Progenitor cell of endocrine pancreas (in vitro differentiated cells): ENCODE data around the gene MCAT. TPM values are rescaled to one million over a fixed set of nuclear protein-coding genes. Genes with fewer than 3 reads are reported as not detected.

Source experiments
- DNase-seq: peaks from one replicate; pipeline ENCODE4 v3.0.0; 2021; ENCODE audit warnings: low spot score; ENCODE audit not compliant: unreplicated experiment
- H3K27ac Mint-ChIP-seq: 2 replicates; pipeline ENCODE4 v1.8.0; 2021; ENCODE audit warnings: mild to moderate bottlenecking, moderate library complexity, mixed read lengths
- H3K27me3 Mint-ChIP-seq: 2 replicates; pipeline ENCODE4 v1.8.0; 2021; ENCODE audit warnings: mixed read lengths
- H3K36me3 Mint-ChIP-seq: 2 replicates; pipeline ENCODE4 v1.8.0; 2022; ENCODE audit warnings: mixed read lengths; ENCODE audit not compliant: insufficient read depth
- H3K4me1 Mint-ChIP-seq: 2 replicates; pipeline ENCODE4 v1.8.0; 2021; ENCODE audit warnings: low read depth, mixed read lengths
- H3K4me3 Mint-ChIP-seq: 2 replicates; pipeline ENCODE4 v1.8.0; 2021; ENCODE audit warnings: low read depth, mild to moderate bottlenecking, moderate library complexity, mixed read lengths
- H3K9me3 Mint-ChIP-seq: 2 replicates; pipeline ENCODE4 v1.8.0; 2021; ENCODE audit warnings: low read depth, mixed read lengths
- total RNA-seq: library from RNA; stranded (reverse); gene quantifications from 2 replicates; pipeline ENCODE4 v1.2.1, GENCODE V29; 2021
- TF ChIP-seq, protein P1 (sequence below): fragments of 200-600 bp; sonication (generic); IDR thresholded peaks from one replicate; pipeline ENCODE4 v1.5.0; 2021; ENCODE audit warnings: antibody characterized with exemption, mild to moderate bottlenecking; ENCODE audit not compliant: unreplicated experiment

MCAT gene
- total RNA-seq, 1 donor from 2014 or later: 20.4 TPM

DNA sequence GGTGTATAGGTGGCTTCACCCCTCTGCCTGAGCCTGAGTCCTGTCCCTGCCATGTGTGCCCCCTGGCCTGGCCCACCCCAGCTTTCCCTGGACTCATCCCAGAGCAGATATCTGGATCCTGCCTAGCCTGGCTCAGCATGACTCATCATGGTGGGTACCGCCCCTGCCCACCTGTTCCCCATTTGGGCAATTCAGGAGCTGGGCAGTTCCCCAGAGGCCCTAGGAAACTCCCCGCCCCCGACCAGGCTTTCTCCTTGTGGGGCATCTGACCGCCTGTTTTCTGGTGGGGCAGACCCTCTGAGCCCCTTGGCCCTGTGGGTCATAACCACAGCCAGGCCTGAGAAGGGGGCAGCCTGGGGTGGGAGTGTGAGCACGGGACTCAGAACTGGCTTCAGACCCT lies 12.6 kb upstream of the MCAT start:
- Mint-ChIP-seq H3K4me3 (no peak overlapping the region), H3K27ac (no peak overlapping the region), H3K36me3 (no peaks in the 10 kb centered on the region), H3K9me3 (no peaks in the 10 kb centered on the region), H3K4me1 (peaks cover 2% of the 10 kb centered on the region), H3K27me3 (peaks cover 10% of the 10 kb centered on the region)
- TF ChIP-seq, protein P1, sequence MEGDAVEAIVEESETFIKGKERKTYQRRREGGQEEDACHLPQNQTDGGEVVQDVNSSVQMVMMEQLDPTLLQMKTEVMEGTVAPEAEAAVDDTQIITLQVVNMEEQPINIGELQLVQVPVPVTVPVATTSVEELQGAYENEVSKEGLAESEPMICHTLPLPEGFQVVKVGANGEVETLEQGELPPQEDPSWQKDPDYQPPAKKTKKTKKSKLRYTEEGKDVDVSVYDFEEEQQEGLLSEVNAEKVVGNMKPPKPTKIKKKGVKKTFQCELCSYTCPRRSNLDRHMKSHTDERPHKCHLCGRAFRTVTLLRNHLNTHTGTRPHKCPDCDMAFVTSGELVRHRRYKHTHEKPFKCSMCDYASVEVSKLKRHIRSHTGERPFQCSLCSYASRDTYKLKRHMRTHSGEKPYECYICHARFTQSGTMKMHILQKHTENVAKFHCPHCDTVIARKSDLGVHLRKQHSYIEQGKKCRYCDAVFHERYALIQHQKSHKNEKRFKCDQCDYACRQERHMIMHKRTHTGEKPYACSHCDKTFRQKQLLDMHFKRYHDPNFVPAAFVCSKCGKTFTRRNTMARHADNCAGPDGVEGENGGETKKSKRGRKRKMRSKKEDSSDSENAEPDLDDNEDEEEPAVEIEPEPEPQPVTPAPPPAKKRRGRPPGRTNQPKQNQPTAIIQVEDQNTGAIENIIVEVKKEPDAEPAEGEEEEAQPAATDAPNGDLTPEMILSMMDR: no peak
- DNase-seq: no peak

DNA sequence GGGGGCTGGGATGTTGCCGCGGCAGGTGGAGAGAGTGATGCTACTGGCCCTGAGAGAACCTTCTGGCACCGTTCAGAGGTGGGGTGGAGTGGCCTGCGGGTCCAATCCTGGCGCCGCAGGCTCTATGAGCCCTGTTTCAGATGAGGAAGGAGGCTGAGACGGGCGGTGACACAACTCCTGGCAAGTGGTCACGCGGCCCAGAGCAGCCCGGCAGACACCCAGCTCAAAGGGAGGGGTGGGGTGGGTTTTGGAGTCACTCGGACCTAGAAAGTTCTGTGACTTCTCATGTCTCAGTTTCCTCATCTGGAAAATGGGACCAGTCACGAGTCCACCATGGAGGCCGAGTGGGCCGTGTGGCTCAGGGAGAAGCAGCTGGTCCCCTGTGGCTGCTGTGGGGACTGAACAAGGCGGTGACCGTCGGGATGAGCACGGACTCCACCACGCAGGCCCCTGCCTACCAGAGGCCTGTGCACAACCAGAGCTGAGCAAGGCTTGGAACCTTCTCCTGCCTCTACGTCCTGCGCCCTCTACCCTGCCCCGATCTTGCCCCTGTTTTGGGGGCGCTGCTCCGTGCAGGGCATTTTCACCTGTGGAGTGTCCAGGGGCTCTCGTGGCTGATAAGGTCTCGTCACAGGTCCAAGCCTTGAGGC lies 11.8 kb upstream of the MCAT start:
- H3K27me3 Mint-ChIP-seq: peaks cover 16% of the 10 kb centered on the region
- H3K4me1 Mint-ChIP-seq: peaks cover 2% of the 10 kb centered on the region
- H3K36me3 Mint-ChIP-seq: no peaks in the 10 kb centered on the region
- H3K27ac Mint-ChIP-seq: no peak overlapping the region
- no peaks in the 10 kb centered on the region for H3K9me3 Mint-ChIP-seq
- DNase-seq: no peak
- no peak overlapping the region for H3K4me3 Mint-ChIP-seq
- TF ChIP-seq, protein P1: no peak

DNA sequence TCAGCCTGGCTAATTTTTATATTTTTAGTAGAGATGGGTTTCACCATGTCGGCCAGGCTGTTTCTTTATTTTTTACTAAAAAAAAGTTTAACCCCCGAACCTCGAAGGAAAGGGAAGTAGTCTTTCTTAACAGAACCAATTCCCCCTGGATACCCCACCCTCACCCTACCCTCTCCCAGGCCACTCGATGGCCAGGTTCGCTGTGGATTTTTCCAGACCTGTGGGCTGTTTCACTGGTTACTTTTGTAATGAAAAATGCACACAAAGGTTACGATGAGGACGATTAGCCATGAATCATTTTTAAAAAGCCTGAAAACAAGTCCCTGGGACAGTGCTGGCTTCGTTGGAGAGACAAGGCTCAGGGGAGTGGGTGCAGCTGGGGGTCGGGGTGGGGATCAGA lies 10.7 kb upstream of the MCAT start:
- DNase-seq: no peak
- Mint-ChIP-seq H3K27ac (no peak overlapping the region), H3K36me3 (no peaks in the 10 kb centered on the region), H3K9me3 (no peaks in the 10 kb centered on the region), H3K4me3 (no peak overlapping the region), H3K27me3 (peaks cover 16% of the 10 kb centered on the region), H3K4me1 (peaks cover 2% of the 10 kb centered on the region)
- TF ChIP-seq, protein P1: no peak

DNA sequence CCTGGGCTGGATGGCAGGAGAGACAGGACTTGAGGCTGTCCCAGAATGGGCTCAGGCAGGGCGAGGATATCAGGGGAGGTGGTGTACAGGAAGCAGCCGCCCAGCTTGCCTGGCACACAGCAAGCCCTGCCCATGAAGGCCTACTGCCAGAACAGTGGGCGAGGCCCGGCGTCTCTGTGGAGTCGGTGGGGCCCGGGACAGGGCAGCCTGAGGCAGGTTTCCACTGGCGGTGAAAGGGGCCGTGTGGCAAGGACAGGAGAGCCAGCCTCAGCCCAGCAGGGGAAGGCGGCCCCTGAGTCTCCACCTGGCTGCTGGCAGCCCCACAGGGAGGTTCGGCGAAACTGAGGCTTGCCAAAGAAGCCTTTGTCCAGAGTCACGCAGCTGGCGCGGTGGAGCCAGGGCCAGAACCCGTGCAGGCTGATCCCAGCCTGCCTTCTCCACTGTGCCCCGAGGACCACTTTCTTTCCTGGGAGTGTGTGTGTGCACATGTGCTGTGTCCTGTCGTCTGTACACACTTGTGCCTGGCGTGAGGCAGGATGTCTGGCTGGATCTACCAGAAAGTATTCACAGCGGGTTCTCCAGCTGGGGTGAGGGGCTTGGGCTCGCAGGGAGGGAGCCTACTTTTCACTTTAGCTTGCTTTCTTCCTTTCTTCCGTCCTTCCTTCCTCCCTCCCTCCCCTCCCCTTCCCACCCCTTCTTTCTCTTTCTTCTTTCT lies 9.3 kb upstream of the MCAT start:
- DNase-seq: no peak
- Mint-ChIP-seq H3K4me3 (no peak overlapping the region), H3K9me3 (no peaks in the 10 kb centered on the region), H3K27ac (no peak overlapping the region), H3K36me3 (no peaks in the 10 kb centered on the region), H3K4me1 (peaks cover 2% of the 10 kb centered on the region), H3K27me3 (peaks cover 23% of the 10 kb centered on the region)
- TF ChIP-seq, protein P1: no peak

DNA sequence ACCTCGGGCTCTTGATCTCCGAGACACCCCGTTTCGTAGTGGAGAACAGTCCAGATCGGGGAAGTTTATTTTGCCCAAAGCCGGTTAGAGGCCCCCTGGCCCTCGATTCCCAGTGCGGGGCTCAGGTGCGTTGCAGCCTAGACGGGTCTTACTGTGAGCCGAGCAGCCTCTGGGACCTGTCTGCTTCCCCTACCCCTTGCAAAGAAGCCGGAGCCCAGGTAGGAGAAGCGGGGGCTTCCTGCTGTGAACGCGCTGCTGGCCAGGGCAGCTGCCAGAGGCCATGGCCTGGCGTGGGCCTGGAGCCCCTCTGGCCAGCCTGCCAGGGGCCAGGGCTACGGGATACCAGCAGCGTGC lies 8.8 kb upstream of the MCAT start:
- H3K27ac Mint-ChIP-seq: no peak overlapping the region
- TF ChIP-seq, protein P1: no peak
- no peaks in the 10 kb centered on the region for H3K36me3 Mint-ChIP-seq
- peaks cover 27% of the 10 kb centered on the region for H3K27me3 Mint-ChIP-seq
- peaks cover 2% of the 10 kb centered on the region for H3K4me1 Mint-ChIP-seq
- H3K9me3 Mint-ChIP-seq: no peaks in the 10 kb centered on the region
- no peak overlapping the region for H3K4me3 Mint-ChIP-seq
- DNase-seq: no peak
